GM12875 (cell line): ENCODE measurements around the gene CFAP69.

Source experiments
- H3K4me3 ChIP-seq: one replicate; pipeline ENCODE4 v1.5.1; 2011; ENCODE audit warnings: low read depth, low read length, control low read depth
- CTCF ChIP-seq: IDR thresholded peaks from 2 replicates; pipeline ENCODE4 v1.5.1; 2011; ENCODE audit warnings: low read depth, mild to moderate bottlenecking, control low read depth, inconsistent platforms, low read length, moderate library complexity, borderline replicate concordance; ENCODE audit not compliant: insufficient read depth

CFAP69 gene

GRCh38 chr7:90222811-90223725, 21.9 kb upstream of the CFAP69 start:
- no peak for TF ChIP-seq CTCF
- H3K4me3 ChIP-seq, result no peak overlapping the region

GRCh38 chr7:90224195-90224594, 20.8 kb upstream of the CFAP69 start:
- TF ChIP-seq CTCF, result no peak
- no peak overlapping the region for H3K4me3 ChIP-seq

- H3K4me3 ChIP-seq, result no peak overlapping the region
- TF ChIP-seq CTCF, result no peak
These were observed 19.8 kb upstream of the CFAP69 start for GRCh38 chr7:90225181-90225580.

GRCh38 chr7:90225601-90226000, 19.4 kb upstream of the CFAP69 start:
- TF ChIP-seq CTCF, result no peak
- no peak overlapping the region for H3K4me3 ChIP-seq

GRCh38 chr7:90227259-90227658, 17.7 kb upstream of the CFAP69 start:
- no peak overlapping the region for H3K4me3 ChIP-seq
- TF ChIP-seq CTCF, result no peak

- H3K4me3 ChIP-seq, result no peak overlapping the region
- no peak for TF ChIP-seq CTCF
These were observed 15.3 kb upstream of the CFAP69 start for GRCh38 chr7:90229682-90230081.

GRCh38 chr7:90230834-90231233, 14.1 kb upstream of the CFAP69 start:
- no peak for TF ChIP-seq CTCF
- no peak overlapping the region for H3K4me3 ChIP-seq
